A549 treated with GW870086 at 1 μM for 4 hours (cell line): Measurements from ENCODE around the gene SLC24A4. TPM values are rescaled to one million over a fixed set of nuclear protein-coding genes. Genes with fewer than 3 reads are reported as not detected.

ENCODE experiments used
- total RNA-seq: library from RNA; stranded (reverse); fragments of 200-300 nt; extraction: Qiagen RNA extraction; gene quantifications from 5 replicates; pipeline ENCODE4 v1.2.3, GENCODE V29; 2022; ENCODE audit warnings: low read depth

Gene SLC24A4, protein sequence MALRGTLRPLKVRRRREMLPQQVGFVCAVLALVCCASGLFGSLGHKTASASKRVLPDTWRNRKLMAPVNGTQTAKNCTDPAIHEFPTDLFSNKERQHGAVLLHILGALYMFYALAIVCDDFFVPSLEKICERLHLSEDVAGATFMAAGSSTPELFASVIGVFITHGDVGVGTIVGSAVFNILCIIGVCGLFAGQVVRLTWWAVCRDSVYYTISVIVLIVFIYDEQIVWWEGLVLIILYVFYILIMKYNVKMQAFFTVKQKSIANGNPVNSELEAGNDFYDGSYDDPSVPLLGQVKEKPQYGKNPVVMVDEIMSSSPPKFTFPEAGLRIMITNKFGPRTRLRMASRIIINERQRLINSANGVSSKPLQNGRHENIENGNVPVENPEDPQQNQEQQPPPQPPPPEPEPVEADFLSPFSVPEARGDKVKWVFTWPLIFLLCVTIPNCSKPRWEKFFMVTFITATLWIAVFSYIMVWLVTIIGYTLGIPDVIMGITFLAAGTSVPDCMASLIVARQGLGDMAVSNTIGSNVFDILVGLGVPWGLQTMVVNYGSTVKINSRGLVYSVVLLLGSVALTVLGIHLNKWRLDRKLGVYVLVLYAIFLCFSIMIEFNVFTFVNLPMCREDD
- total RNA-seq = 0.05 to 0.25 TPM (median 0.10 TPM) in 5 replicates

DNA sequence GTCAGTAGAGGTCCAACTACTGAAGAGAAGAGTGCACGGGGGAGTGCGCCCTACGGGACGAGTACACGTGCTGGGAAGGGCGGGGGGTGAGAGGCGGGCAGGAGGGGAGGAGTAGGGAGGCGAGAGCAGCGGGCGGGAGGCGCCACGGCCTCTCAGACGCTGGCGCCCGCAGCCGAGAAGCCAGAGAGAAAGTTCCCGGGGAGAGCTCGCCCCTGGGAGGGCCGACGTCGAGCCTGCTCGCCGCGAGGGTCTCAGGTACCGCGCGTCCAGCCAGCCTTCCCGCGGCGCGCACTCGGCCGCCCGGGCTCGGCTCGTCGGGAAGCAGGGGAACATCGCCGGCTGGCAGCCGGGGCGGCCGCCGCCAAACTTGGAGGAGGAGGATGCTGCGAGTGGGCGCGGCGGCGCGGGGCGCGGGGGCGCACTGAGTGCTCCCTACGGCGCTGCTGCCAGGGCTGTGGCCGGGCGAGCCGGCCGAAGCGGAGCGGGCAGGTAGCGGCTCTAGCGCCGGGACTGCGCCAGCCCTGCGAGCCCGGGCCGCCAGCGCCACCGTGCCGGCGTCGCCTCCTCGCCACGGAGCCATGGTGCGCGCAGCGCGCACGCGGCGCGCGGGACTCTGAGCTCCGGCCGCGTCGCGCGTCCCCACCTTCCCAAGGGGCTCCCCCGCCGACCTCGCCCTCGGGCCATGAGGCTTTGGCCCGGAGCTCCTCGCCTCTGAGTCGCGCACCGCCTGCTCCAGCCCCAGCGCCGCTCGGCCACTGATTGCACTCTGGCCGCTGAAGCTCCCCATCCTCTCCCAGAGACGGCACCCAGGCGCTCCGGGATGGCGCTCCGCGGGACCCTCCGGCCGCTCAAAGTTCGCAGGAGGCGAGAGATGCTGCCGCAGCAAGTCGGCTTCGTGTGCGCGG lies at the start of gene SLC24A4:
Gene SLC24A4 (plus strand): TSS at position 155 of the 905 bp plus-strand sequence. CDS start 666 bp downstream, at position 821.

DNA sequence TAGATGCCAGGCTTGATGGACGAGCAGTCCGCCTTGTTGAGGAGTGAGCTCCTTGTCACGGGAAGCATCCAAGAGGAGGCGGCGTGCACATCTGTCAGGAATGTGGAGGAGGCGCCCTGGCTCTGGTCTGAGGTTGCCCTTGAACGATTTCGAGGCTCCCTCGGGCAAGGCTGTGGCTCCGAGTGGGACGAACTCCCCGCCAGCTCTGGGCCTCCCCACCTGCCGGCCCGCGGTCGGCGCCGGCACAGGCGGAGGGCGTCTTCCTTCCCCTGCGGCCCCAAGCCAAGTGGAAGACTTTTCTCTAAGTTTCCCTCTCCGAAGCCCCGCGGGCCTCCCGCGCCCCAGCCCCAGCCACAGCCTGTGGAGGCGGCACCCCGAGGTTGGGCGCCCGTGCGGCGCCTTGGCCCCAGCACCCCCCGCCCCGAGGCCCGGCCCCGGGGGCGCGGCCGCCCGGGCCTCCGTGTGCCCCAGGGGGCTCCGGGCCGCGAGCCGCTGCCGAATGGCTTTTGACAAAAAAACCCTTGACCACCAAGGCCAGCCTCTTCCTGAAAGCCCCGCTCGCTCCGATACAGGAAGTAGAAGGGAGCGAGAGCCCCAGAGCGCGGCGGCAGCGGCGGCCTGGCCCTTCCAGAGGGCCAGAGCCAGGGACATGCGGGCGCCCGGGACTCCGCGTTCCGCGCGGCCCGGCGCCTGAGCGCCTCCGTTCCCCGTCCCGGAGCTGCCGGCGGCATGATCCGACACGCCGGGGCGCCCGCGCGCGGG lies 190.4 kb downstream of the SLC24A4 start, which contains the start of gene RIN3:
Gene RIN3 (plus strand): TSS at position 578 of the 762 bp plus-strand sequence. CDS start 152 bp downstream, at position 730.

Other genes starting within 250 kb of the SLC24A4 start
- 18.8 to 41.3 TPM (median 21.6 TPM) in 5 replicates for gene ATXN3, start 216.6 kb upstream of the SLC24A4 start, total RNA-seq
- 314 to 496 TPM (median 351 TPM) in 5 replicates for gene NDUFB1, start 201.5 kb upstream of the SLC24A4 start, total RNA-seq
- gene CPSF2, start 201.2 kb upstream of the SLC24A4 start, total RNA-seq = 32.4 to 42.2 TPM (median 39.1 TPM) in 5 replicates
- 18.4 to 25.2 TPM (median 24.0 TPM) in 5 replicates for gene RIN3, start 190.6 kb downstream of the SLC24A4 start, total RNA-seq